GM10248 (cell line): ENCODE data around the gene SLC39A3.

Experiments used
- CTCF ChIA-PET: fragments of 300-600 bp; sonication (Branson Sonifier 250); formaldehyde crosslinking; extraction: SDS; loops from one replicate; lab custom pipeline; 2021; ENCODE audit warnings: antibody characterized with exemption; lab: Yijun Ruan, JAX
- POLR2A ChIA-PET: fragments of 350-650 bp; sonication (Branson Sonifier 250); formaldehyde crosslinking; extraction: SDS; loops from one replicate; lab custom pipeline; 2020; ENCODE audit warnings: antibody characterized with exemption; lab: Yijun Ruan, JAX
- DNase-seq: peaks from one replicate; pipeline ENCODE4 v3.0.0; 2012; ENCODE audit errors: extremely low spot score
- CTCF ChIP-seq: IDR thresholded peaks from 2 replicates; pipeline ENCODE4 v1.5.1; 2012; ENCODE audit warnings: mild to moderate bottlenecking, low read depth; ENCODE audit errors: extremely low read depth, missing control alignments, control extremely low read depth

Gene SLC39A3

GRCh38 chr19:2726160-2726855 lies 13.5 kb downstream of the SLC39A3 start:
- ChIA-PET POLR2A (interaction anchor here (1.3 kb wide), 1 partner anchor 250 kb away, joined by 5 read pairs; the partner anchor contains the start of gene GADD45B), CTCF (interaction anchor here (1.1 to 1.7 kb wide), 3 partner anchors 10 to 78 kb away, joined by 3 to 5 read pairs (median 4); no protein-coding TSS in a partner anchor)
- DNase-seq, result no peak
- TF ChIP-seq CTCF, result no peak

GRCh38 chr19:2724148-2724557 lies 15.7 kb downstream of the SLC39A3 start:
- CTCF ChIA-PET, result interaction anchor here (1.2 to 1.5 kb wide), 2 partner anchors 76 to 226 kb away, joined by 3 to 4 read pairs; no protein-coding TSS in a partner anchor
- DNase-seq, result no peak
- POLR2A ChIA-PET, result no interaction called here
- no peak for TF ChIP-seq CTCF

- CTCF ChIA-PET, result interaction anchor here (1.2 to 1.5 kb wide), 2 partner anchors 76 to 227 kb away, joined by 3 to 4 read pairs; no protein-coding TSS in a partner anchor
- POLR2A ChIA-PET, result no interaction called here
- no peak for DNase-seq
- no peak for TF ChIP-seq CTCF
Measured at GRCh38 chr19:2723747-2724146, 16.1 kb downstream of the SLC39A3 start.

GRCh38 chr19:2723345-2723715 lies 16.5 kb downstream of the SLC39A3 start:
- DNase-seq, result no peak
- no peak for TF ChIP-seq CTCF
- CTCF ChIA-PET, result interaction anchor here (1.2 to 1.5 kb wide), 2 partner anchors 75 to 227 kb away, joined by 3 to 4 read pairs; no protein-coding TSS in a partner anchor
- POLR2A ChIA-PET, result no interaction called here

- CTCF ChIA-PET, result interaction anchor here (0.8 to 1.2 kb wide), 2 partner anchors 63 to 228 kb away, joined by 3 read pairs; no protein-coding TSS in a partner anchor
- POLR2A ChIA-PET, result no interaction called here
- DNase-seq, result no peak
- TF ChIP-seq CTCF, result no peak
Measured at GRCh38 chr19:2722541-2723344, 17.1 kb downstream of the SLC39A3 start.
